ENCODE data around the gene TMEM214.
A peak's percentile ranks its signal among the peaks of the same experiment; 100 is the strongest.

TMEM214 gene

GRCh38 chr2:27013738-27014137 lies 19.0 kb upstream of the TMEM214 start:
- no peak for DNase-seq
- ATAC-seq = no peak

- ATAC-seq (no peak), DNase-seq (no peak)
Measured at GRCh38 chr2:27014771-27015433, 17.9 kb upstream of the TMEM214 start.

- ATAC-seq (peak; percentile 60), DNase-seq (peak; percentile 51)
Measured at GRCh38 chr2:27016801-27017325, 15.9 kb upstream of the TMEM214 start.

GRCh38 chr2:27018142-27018541 lies 14.6 kb upstream of the TMEM214 start:
- ATAC-seq = no peak

GRCh38 chr2:27019459-27019858 lies 13.3 kb upstream of the TMEM214 start:
- DNase-seq (no peak), ATAC-seq (no peak)

More at GRCh38 chr2:27018142-27018541, 14.6 kb upstream of the TMEM214 start:
- no peak for DNase-seq

GRCh38 chr2:27019931-27020855 lies 12.6 kb upstream of the TMEM214 start:
- no peak for DNase-seq
- ATAC-seq = no peak

- no peak for DNase-seq
- ATAC-seq = no peak
Measured at GRCh38 chr2:27021253-27022049, 11.3 kb upstream of the TMEM214 start.

GRCh38 chr2:27023740-27024139 lies 9.0 kb upstream of the TMEM214 start:
- DNase-seq (no peak), ATAC-seq (no peak)

- DNase-seq (no peak), ATAC-seq (no peak)
Measured at GRCh38 chr2:27024188-27024587, 8.6 kb upstream of the TMEM214 start.

GRCh38 chr2:27024812-27025211 lies 8.0 kb upstream of the TMEM214 start:
- DNase-seq (no peak), ATAC-seq (peak; percentile 19)

GRCh38 chr2:27025281-27025800 lies 7.4 kb upstream of the TMEM214 start:
- ATAC-seq (no peak), DNase-seq (no peak)

- no peak for DNase-seq
- no peak for ATAC-seq
Measured at GRCh38 chr2:27025861-27026851, 6.6 kb upstream of the TMEM214 start.

GRCh38 chr2:27027211-27027651 lies 5.5 kb upstream of the TMEM214 start:
- DNase-seq (no peak), ATAC-seq (no peak)

GRCh38 chr2:27029051-27029450 lies 3.7 kb upstream of the TMEM214 start:
- ATAC-seq = no peak
- no peak for DNase-seq

GRCh38 chr2:27033253-27033852 lies 588 bp downstream of the TMEM214 start:
- no peak for ATAC-seq
- DNase-seq = no peak

GRCh38 chr2:27038012-27038411 lies 5.2 kb downstream of the TMEM214 start:
- no peak for ATAC-seq

GRCh38 chr2:27038631-27039339 lies 6.0 kb downstream of the TMEM214 start:
- DNase-seq (no peak), ATAC-seq (no peak)

More at GRCh38 chr2:27038012-27038411, 5.2 kb downstream of the TMEM214 start:
- DNase-seq = no peak

GRCh38 chr2:27039426-27039825 lies 6.7 kb downstream of the TMEM214 start:
- ATAC-seq (no peak), DNase-seq (no peak)

- ATAC-seq (no peak), DNase-seq (no peak)
Measured at GRCh38 chr2:27039871-27040270, 7.1 kb downstream of the TMEM214 start.

GRCh38 chr2:27040282-27040681 lies 7.5 kb downstream of the TMEM214 start:
- DNase-seq (no peak), ATAC-seq (no peak)
